ENCODE measurements around the gene SURF1. TPM values are rescaled to one million over a fixed set of nuclear protein-coding genes. Genes with fewer than 3 reads are reported as not detected.
A peak's percentile ranks its signal among the peaks of the same experiment; 100 is the strongest.

SURF1 gene
- total RNA-seq, 1 donor: 26.4 TPM

DNA sequence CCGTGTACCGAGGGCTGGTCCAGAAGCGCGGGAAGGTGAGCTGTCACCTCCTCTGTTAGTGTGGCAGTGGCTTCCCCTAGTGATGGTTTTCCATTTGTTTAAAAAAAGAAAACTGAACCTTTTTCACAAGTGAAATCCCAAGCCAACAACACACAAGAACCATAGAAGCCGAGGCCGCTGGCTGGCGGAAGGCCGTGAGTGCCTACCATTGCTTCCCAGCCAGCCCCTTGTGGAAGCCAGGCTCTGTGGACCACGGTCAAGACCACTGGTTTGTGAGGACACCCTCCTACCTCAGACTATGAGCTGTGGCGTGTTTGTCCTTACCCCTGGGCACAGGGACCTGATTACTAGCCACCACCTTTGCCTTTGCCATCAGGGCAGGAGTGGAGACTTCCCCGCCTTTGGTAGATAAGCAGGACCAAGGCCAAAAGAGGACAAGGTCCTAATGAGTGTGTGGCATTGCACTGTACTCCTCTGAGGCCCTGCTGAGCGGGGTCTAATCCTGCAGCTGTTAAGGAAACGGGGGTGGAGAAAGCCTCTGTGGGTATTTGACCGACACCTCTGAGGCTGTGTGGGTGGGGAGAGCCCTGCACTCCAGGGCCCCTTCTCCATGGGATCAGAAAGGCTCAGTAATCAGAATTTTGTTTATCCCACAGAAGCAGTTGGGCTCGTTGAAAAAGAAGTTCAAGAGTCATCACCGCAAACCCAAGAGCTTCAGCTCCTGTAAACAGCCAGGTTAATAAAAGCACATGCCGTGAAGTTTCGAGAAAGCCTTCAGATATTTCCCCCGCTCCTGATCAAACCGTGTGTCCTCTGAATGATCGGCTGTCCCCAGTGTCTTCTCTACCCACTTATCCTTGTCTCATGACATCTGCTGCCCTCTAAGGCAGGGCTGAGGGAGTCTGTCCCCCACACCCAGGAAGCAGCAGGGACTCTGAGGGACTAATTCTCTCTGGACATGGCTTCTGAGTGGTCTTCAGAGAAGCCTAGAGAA, 4.4 kb upstream of the SURF1 start:
- Histone ChIP-seq H3K4me3 (ENCODE audit: low read length) (no peak overlapping the region), H3K9me3 (ENCODE audit: low read depth, low read length) (no peaks in the 10 kb centered on the region), H3K4me1 (ENCODE audit: insufficient read depth, low read length) (peaks cover 17% of the 10 kb centered on the region), H3K27me3 (ENCODE audit: insufficient read depth, low read length) (no peaks in the 10 kb centered on the region)

DNA sequence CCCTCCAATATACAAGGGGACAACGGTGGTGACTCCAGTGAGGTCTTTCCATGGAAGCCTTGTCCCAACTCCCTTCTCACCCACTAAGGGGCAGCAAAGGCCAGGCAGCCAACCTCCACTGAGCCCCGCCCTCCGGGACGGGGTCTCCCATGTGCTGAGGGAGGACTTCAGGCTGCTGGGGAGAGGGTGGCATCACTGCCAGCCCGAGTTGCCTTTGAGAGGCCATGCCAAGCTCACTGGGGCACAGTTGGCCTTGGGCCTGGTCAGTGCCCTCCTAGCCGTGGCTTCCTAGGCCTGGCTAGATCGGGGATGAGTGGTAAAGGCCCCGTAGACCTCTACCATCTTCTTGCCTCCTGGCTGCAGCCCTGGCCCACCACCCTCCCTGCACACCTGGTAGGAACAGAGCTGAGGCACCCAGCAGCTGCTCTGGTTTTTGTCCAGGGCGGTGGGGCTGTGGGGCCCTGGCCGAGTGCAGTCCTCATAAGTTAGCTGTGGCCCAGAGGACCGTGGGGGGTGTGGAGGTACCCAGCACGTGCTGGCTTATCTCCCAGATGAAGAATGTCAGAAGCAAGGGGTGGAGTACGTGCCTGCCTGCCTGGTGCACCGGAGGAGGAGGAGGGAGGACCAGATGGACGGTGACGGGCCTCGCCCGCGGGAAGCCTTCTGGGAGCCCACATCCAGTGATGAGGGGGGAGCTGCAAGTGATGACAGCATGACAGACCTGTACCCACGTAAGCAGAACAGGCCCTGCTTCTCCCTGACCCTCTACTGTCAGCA, 3.3 kb upstream of the SURF1 start:
- no peaks in the 10 kb centered on the region for H3K9me3 ChIP-seq (ENCODE audit: low read depth, low read length)
- peaks cover 27% of the 10 kb centered on the region for H3K4me1 ChIP-seq (ENCODE audit: insufficient read depth, low read length)
- no peaks in the 10 kb centered on the region for H3K27me3 ChIP-seq (ENCODE audit: insufficient read depth, low read length)
- no peak overlapping the region for H3K4me3 ChIP-seq (ENCODE audit: low read length)

DNA sequence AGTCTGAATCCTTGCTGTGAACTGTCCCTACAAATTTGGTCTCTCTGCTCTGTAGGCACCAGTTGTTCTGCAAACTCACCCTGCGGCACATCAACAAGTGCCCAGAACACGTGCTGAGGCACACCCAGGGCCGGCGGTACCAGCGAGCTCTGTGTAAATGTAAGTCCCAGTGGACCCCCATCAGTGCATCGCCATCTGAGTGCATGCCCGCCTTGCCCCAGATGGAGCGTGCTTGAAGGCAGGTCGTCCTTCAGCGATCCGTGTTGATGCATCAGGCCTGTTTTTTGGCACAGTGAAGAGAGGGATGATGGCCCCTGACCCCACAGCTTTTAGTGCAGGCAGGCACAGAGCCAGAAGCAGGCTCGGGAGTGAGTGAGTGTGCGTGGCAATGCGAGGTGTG, 1.4 kb upstream of the SURF1 start:
- H3K9me3 ChIP-seq (ENCODE audit: low read depth, low read length): no peaks in the 10 kb centered on the region
- no peaks in the 10 kb centered on the region for H3K27me3 ChIP-seq (ENCODE audit: insufficient read depth, low read length)
- peaks cover 27% of the 10 kb centered on the region for H3K4me1 ChIP-seq (ENCODE audit: insufficient read depth, low read length)
- H3K4me3 ChIP-seq (ENCODE audit: low read length): no peak overlapping the region

DNA sequence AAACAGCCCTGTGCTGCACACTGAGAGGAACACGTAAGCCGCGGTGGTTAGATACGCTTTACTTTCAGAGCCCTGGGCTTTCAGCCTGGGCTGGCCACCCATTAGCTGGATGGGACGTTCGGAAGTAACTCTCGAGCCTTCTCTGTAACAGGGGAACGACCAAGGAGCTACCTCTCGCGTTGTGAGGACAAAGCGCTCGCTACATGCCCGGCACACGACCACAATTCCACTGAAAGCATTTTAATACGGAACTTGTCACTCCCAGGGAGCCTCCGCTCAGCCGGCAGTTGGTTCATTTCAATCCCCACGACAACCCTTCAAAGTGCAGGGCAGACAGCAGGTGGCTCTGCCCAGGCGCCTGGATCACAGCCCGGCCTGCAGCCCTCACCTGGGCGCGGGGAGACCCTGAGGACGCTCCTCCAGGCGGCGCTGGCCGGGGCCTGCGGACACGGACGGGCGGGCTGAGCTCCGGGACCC, 368 bp downstream of the SURF1 start:
- peak overlapping the region; percentile 68 for H3K4me3 ChIP-seq (ENCODE audit: low read length)
- peaks cover 27% of the 10 kb centered on the region for H3K4me1 ChIP-seq (ENCODE audit: insufficient read depth, low read length)

DNA sequence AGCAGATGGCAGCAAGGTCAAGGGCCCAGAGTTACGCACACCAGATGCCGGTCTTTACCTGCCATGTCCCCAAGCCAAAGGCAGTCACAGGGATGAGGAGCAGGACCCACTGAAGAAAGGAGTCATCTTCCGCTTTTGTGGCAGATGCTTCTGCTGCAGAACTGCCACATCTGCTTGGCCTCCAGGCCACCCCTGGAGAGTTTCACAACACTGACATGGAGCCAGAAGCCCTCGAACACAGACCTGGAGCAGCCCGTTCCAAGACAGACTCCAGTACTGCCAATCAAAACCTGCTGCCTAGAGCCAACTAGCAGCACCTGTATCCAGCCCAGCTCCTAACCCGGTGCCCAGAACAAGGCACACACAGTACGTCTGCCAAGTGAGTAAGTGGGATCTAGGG, 1.5 kb downstream of the SURF1 start:
- H3K4me3 ChIP-seq (ENCODE audit: low read length): no peak overlapping the region
- H3K9me3 ChIP-seq (ENCODE audit: low read depth, low read length): no peaks in the 10 kb centered on the region
- H3K27me3 ChIP-seq (ENCODE audit: insufficient read depth, low read length): no peaks in the 10 kb centered on the region
- H3K4me1 ChIP-seq (ENCODE audit: insufficient read depth, low read length): peaks cover 27% of the 10 kb centered on the region

More for the DNA sequence above, 368 bp downstream of the SURF1 start:
- Histone ChIP-seq H3K27me3 (ENCODE audit: insufficient read depth, low read length) (no peaks in the 10 kb centered on the region), H3K9me3 (ENCODE audit: low read depth, low read length) (no peaks in the 10 kb centered on the region)

DNA sequence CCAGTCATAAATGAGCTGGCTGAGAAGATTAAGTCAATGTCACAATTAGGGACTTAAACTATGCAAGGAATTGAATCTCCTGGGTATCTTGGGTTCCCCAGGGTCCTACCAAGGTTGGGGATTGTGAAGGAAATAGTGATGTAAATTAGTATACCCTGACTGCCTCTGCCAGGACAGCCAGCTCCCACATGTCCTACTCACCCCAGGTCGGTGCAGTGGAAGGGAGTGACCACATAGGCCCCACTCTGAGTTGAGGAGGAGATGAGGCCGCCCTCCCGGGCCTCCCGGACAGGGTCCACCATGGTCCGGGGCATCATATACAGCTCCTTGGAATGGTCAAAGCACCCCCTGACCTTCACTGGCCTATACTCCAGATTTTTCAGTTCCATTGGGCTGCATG, 2.7 kb downstream of the SURF1 start:
- no peaks in the 10 kb centered on the region for H3K9me3 ChIP-seq (ENCODE audit: low read depth, low read length)
- peaks cover 38% of the 10 kb centered on the region for H3K4me1 ChIP-seq (ENCODE audit: insufficient read depth, low read length)

DNA sequence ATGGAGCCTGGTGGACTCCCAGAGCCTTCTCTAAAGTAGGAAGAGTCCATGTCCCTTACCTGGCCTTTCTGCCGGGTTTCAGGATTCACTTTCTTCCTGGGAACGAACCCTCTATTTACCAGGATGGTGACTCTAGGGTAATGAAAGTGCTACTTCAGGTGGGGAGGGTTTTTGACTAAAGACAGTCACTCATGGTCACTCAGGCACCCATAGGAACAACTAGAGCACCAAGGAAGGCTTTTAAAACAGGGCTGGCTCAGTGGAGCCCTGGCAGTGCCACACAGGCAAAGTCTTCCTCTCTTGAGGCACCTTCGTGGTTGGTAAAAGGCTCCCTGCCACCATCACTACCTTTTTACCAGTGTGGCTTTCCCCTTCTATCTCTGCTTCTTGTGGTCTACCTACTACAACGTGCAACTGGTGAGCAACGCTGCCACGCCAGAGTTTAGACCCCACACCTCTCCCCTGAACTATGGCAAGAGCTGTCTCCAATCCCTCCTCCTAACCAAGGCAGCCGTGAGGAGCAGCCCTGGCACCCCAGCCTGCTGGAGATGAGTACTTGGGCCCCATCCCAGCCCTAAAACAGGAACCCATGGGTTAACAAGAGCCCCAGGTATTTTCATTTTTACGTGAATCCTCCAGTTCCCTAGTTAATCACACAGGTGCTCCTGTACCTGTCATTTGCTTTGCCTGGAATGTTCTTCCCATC, 3.5 kb downstream of the SURF1 start:
- H3K4me1 ChIP-seq (ENCODE audit: insufficient read depth, low read length): peaks cover 35% of the 10 kb centered on the region

More for the DNA sequence above, 2.7 kb downstream of the SURF1 start:
- Histone ChIP-seq H3K4me3 (ENCODE audit: low read length) (no peak overlapping the region), H3K27me3 (ENCODE audit: insufficient read depth, low read length) (no peaks in the 10 kb centered on the region)

DNA sequence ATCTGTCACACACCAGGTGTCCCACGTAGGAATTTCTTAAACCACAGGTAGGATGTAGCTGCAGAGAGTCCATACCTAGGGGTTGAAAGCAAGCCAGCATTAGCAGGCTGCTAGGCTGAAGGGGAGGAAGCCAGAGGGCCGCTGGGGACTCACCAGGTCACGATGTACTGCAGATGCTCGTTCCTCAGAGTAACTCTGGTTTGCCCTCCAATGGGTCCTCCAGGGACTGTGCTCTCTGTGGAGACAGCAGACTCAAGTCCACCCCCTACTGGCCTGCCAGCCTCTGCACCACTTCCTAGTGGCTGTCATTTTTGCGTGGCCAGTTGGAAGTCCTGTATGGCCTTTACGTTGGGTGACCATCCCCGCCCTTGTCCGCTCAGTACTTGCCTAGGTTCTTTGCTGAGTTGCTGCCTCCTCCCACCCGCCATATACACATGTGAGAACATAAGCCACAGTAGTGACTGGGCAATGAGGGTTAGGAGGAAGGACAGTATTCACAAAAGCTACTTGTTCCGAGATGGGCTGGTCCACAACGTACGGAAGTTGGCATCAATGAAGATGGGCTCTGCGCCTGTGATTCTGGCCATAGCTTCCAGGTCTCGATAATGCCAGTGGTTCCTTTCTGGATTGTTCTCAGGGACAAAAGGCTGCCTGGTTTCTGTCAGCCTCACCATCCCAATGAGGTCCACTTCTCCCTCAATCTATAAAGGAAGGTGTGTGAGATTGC, 4.2 kb downstream of the SURF1 start:
- H3K27me3 ChIP-seq (ENCODE audit: insufficient read depth, low read length): no peaks in the 10 kb centered on the region

More for the DNA sequence above, 3.5 kb downstream of the SURF1 start:
- H3K4me3 ChIP-seq (ENCODE audit: low read length): no peak overlapping the region
- H3K9me3 ChIP-seq (ENCODE audit: low read depth, low read length): no peaks in the 10 kb centered on the region
- H3K27me3 ChIP-seq (ENCODE audit: insufficient read depth, low read length): no peaks in the 10 kb centered on the region

DNA sequence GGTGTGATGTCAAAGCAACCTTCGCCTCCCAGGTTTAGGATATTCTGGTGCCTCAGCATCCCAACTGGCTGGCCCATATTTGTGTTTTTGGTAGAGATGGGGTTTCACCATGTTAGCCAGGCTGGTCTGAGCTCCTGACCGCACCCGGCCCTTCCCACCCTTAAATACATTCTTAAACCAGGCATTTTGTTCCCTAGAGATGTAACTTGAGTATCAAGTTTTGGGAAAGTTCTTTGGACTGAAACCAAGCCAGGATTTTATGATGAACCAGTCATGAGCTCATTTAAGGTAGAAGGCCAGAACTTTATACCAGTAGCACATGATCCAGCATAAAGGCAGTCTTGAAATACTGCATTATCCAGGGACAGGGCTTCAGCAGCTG, 4.8 kb downstream of the SURF1 start:
- no peaks in the 10 kb centered on the region for H3K27me3 ChIP-seq (ENCODE audit: insufficient read depth, low read length)
- H3K4me1 ChIP-seq (ENCODE audit: insufficient read depth, low read length): peaks cover 33% of the 10 kb centered on the region
- H3K4me3 ChIP-seq (ENCODE audit: low read length): no peak overlapping the region
- H3K9me3 ChIP-seq (ENCODE audit: low read depth, low read length): no peaks in the 10 kb centered on the region

More for the DNA sequence above, 4.2 kb downstream of the SURF1 start:
- H3K4me1 ChIP-seq (ENCODE audit: insufficient read depth, low read length): peaks cover 31% of the 10 kb centered on the region
- H3K4me3 ChIP-seq (ENCODE audit: low read length): no peak overlapping the region
- no peaks in the 10 kb centered on the region for H3K9me3 ChIP-seq (ENCODE audit: low read depth, low read length)

DNA sequence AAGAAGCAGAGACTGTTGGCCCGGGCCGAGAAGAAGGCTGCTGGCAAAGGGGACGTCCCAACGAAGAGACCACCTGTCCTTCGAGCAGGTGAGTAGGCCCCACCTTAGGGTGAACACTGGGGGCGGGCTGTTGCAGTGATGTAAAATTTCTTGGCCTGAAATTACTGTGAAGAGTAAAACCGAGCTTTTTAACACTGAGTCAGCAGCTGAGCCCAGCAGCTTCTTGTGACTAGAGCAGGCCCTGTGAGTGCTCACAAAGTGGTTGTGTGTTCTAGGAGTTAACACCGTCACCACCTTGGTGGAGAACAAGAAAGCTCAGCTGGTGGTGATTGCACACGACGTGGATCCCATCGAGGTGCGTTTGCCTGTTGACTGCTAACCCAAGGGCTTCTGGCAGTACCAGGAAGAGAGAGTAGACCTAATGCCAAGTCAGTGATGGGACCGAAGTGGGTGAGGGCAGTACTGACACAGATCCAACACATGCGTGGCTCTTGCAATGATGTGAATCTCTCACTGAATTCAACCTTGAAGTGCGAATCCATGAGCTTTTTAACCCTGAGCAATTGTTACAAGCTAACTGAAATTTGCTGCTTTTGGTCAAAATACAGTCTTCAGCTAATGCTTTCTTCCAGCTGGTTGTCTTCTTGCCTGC, 6.2 kb downstream of the SURF1 start:
- H3K4me3 ChIP-seq (ENCODE audit: low read length): no peak overlapping the region
- H3K9me3 ChIP-seq (ENCODE audit: low read depth, low read length): no peaks in the 10 kb centered on the region
- H3K27me3 ChIP-seq (ENCODE audit: insufficient read depth, low read length): no peaks in the 10 kb centered on the region
- peaks cover 32% of the 10 kb centered on the region for H3K4me1 ChIP-seq (ENCODE audit: insufficient read depth, low read length)

DNA sequence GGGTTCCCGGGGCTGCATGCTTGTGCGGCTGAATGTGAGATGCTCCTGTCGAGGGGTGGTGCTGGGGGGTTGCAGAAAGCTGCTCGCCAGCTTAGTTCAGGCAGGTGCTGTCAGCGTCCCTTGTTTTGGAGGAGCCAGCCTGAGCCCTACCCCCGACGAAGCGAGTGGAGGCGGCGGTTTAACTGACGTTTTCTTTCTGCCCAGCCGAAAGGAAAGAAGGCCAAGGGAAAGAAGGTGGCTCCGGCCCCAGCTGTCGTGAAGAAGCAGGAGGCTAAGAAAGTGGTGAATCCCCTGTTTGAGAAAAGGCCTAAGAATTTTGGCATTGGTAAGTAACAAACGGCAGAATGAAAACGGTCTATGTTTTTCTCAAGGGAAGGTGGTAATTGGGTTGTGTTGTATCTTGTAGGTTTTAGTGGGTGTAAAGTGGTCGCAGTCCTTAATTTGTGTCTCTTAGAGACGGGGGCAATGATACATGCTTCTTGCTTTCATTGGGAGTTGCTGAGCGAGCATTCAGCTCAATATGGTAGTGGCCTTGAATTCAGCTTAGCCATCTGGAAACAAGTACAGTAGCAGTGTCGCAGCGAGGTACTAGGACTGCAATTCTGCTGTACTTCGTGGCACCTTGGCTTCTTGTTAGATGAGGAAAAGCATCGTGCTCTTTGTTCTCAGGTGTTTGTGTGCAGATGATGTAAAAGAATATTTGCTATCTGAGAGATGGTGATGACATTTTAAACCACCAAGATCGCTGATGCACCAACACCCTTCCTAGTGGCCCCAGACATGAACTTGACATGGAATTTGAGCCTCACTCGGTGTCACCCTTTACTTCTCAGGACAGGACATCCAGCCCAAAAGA, 7.3 kb downstream of the SURF1 start:
- Histone ChIP-seq H3K27me3 (ENCODE audit: insufficient read depth, low read length) (no peaks in the 10 kb centered on the region), H3K4me3 (ENCODE audit: low read length) (peak overlapping the region; percentile 99), H3K4me1 (ENCODE audit: insufficient read depth, low read length) (peaks cover 27% of the 10 kb centered on the region), H3K9me3 (ENCODE audit: low read depth, low read length) (no peaks in the 10 kb centered on the region)

DNA sequence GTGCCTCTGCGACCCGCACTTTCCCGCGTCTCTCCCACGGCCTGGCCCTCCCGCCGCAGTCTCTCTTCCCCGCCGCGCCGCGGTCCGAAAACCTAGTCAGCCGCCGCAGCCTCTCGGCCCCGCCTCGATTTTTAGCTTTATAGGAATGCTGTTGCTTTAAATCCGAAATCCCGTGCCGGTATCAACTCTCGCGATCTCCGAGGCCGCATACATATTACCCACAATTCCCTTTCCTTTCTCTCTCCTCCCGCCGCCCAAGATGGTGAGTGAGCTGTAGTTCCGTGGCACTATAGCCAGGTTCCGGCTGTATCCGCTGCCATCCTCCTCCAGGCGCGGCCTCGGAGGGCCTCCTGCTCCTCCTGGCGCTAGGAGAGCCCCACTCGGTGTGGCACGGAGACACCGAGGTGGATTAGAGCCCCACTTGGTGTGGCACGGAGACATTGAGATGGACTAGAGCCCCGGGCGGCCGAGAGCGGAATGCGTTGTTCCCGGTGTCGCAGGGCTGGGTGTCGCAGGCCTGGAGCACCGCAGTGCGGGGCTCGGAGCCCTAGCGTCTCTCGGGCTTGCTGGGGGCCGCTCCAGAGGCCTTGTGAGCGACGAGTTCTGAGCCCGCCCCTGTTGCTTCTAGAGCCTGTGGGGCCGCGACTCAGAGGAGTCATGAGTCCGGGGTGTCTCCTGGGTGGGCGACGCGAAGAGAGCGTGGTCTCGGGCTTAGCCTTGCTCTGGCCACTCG, 8.1 kb downstream of the SURF1 start, which contains the start of the genes MED22 and RPL7A:
TSS of gene MED22 (minus strand) at position 147 of the 733 bp plus-strand sequence. CDS start 1,469 bp downstream, outside the sequence.
TSS of gene RPL7A (plus strand) at position 234 of the 733 bp plus-strand sequence. CDS start at position 260, 26 bp downstream.
- Histone ChIP-seq H3K4me3 (ENCODE audit: low read length) (peak within 1 kb of the TSS; percentile 99), H3K27me3 (ENCODE audit: insufficient read depth, low read length) (no peaks in the 10 kb centered on the region), H3K9me3 (ENCODE audit: low read depth, low read length) (no peaks in the 10 kb centered on the region)

More for the DNA sequence above, 8.1 kb downstream of the SURF1 start, which contains the start of the genes MED22 and RPL7A:
- H3K4me1 ChIP-seq (ENCODE audit: insufficient read depth, low read length): peaks cover 27% of the 10 kb centered on the region

Data from mononuclear cell (primary cell).